K562 (cell line): Measurements from ENCODE around the gene TMEM117. TPM values are rescaled to one million over a fixed set of nuclear protein-coding genes. Genes with fewer than 3 reads are reported as not detected.

ENCODE experiments used
- ATAC-seq: fragments of 200-7000 bp; cut with Tn5 transposase; 3 replicates; pipeline ENCODE4 v1.9.1; 2020; ENCODE audit warnings: moderate library complexity
- BruUV-seq: library from RNA; stranded (reverse); fragments of 400-500 nt; replicated peaks from 2 replicates; lab custom pipeline; 2021; lab: Mats Ljungman, UMichigan
- CTCF ChIA-PET: fragments of 300-600 bp; formaldehyde crosslinking; extraction: SDS; loops from one replicate; lab custom pipeline; 2021; ENCODE audit warnings: low intra/inter-chr PET ratio; lab: Yijun Ruan, JAX
- POLR2A ChIA-PET: fragments of 300-600, 350-650 bp; sonication (Branson Sonifier 250); formaldehyde crosslinking; extraction: SDS; loops from one replicate; lab custom pipeline; 2021; ENCODE audit warnings: antibody characterized with exemption, inconsistent platforms; lab: Yijun Ruan, JAX
- DNase-seq, 4 experiments: peaks; one replicate each; pipeline versions ENCODE4 v3.0.0 to v3.0.0-alpha.2; 2011 to 2018; ENCODE audit warnings: low spot score in 3 of 4, mixed read lengths in 3 of 4; ENCODE audit errors: extremely low read depth in 1 of 4
- FAIRE-seq: peaks from 2 replicates; lab custom pipeline; 2011; peaks lifted over from hg19 to GRCh38; lab: Jason Lieb, UNC
- H2AFZ ChIP-seq: 2 replicates; pipeline ENCODE4 v1.6.0; 2011; ENCODE audit warnings: low read depth, low read length, control low read depth, inconsistent platforms
- H3K27ac ChIP-seq: fragments of 200-600 bp; 3 replicates; pipeline ENCODE4 v1.8.0; 2011; ENCODE audit warnings: low read depth, mild to moderate bottlenecking, control low read depth, inconsistent platforms, low read length, moderate library complexity, mixed read lengths; ENCODE audit errors: extremely low read depth
- H3K27me3 ChIP-seq, 2 experiments: fragments of 300-600 bp in 1 of 2; 2 replicates in 1 of 2; 3 replicates in 1 of 2; pipeline versions ENCODE4 v1.6.0 to v1.8.0; 2011; ENCODE audit warnings: inconsistent platforms in 2 of 2, low read length in 2 of 2, mild to moderate bottlenecking in 1 of 2, mixed read lengths in 1 of 2, moderate library complexity in 1 of 2; ENCODE audit not compliant: control insufficient read depth in 2 of 2, insufficient read depth in 2 of 2
- H3K36me3 ChIP-seq: fragments of 300-600 bp; 3 replicates; pipeline ENCODE4 v1.8.0; 2011; ENCODE audit warnings: mild to moderate bottlenecking, low read length, inconsistent platforms; ENCODE audit not compliant: control insufficient read depth, insufficient read depth
- H3K4me1 ChIP-seq, 2 experiments: fragments of 200-600 bp in 1 of 2; replicated peaks in 1 of 2; 2 replicates in 1 of 2; 3 replicates in 1 of 2; pipeline versions ENCODE4 v1.5.1 to v1.8.0; 2011; ENCODE audit warnings: inconsistent platforms in 2 of 2, low read length in 2 of 2, mild to moderate bottlenecking in 1 of 2, mixed read lengths in 1 of 2, moderate library complexity in 1 of 2; ENCODE audit not compliant: control insufficient read depth in 2 of 2, insufficient read depth in 2 of 2
- H3K4me2 ChIP-seq: 2 replicates; pipeline ENCODE4 v1.6.1; 2011; ENCODE audit warnings: low read length, control low read depth, inconsistent platforms, mixed read lengths; ENCODE audit not compliant: insufficient read depth
- H3K4me3 ChIP-seq: fragments of 200-600 bp; sonication (generic), shearing (Covaris generic); 2 replicates; pipeline ENCODE4 v1.5.1; 2016; ENCODE audit warnings: control low read depth, inconsistent platforms
- H3K79me2 ChIP-seq: fragments of 200-600 bp; 3 replicates; pipeline ENCODE4 v1.8.0; 2011; ENCODE audit warnings: low read length, inconsistent platforms; ENCODE audit not compliant: control insufficient read depth, insufficient read depth
- H3K9ac ChIP-seq, 2 experiments: 2 replicates each; pipeline versions ENCODE4 v1.6.0 to v1.6.1; 2011; ENCODE audit warnings: low read depth in 2 of 2, low read length in 2 of 2, control low read depth in 1 of 2, inconsistent platforms in 1 of 2, mild to moderate bottlenecking in 1 of 2, mixed read lengths in 1 of 2; ENCODE audit not compliant: insufficient read depth in 1 of 2
- H3K9me1 ChIP-seq: one replicate; pipeline ENCODE4 v1.6.0; 2011; ENCODE audit warnings: inconsistent platforms, mild to moderate bottlenecking, low read length, moderate library complexity; ENCODE audit not compliant: control insufficient read depth, insufficient read depth
- H3K9me3 ChIP-seq: replicated peaks from 2 replicates; pipeline ENCODE4 v1.5.1; 2011; ENCODE audit warnings: low read depth, low read length, inconsistent platforms; ENCODE audit not compliant: control insufficient read depth, insufficient read depth
- H4K20me1 ChIP-seq: replicated peaks from 2 replicates; pipeline ENCODE4 v1.6.1; 2011; ENCODE audit warnings: low read length, inconsistent platforms, mixed read lengths; ENCODE audit not compliant: control insufficient read depth, insufficient read depth
- MLLT1 ChIP-seq, 2 experiments: fragments of 450-650 bp; IDR thresholded peaks; 2 replicates each; pipeline ENCODE4 v1.6.1; 2016
- NCOA4 ChIP-seq: fragments of 450-650 bp; IDR thresholded peaks from 2 replicates; pipeline ENCODE4 v1.6.1; 2018; ENCODE audit warnings: mild to moderate bottlenecking; ENCODE audit not compliant: partially characterized antibody
- NFRKB ChIP-seq: fragments of 450-650 bp; IDR thresholded peaks from 2 replicates; pipeline ENCODE4 v1.6.1; 2016; ENCODE audit warnings: low read depth
- TEAD4 ChIP-seq, 2 experiments: sonication (generic) in 1 of 2; formaldehyde crosslinking in 1 of 2; IDR thresholded peaks; 2 replicates each; pipeline versions ENCODE4 v1.6.1 to v1.8.0; 2012 to 2022; ENCODE audit warnings: borderline replicate concordance in 1 of 2, inconsistent platforms in 1 of 2, low read length in 1 of 2, mild to moderate bottlenecking in 1 of 2, missing genetic modification reagents in 1 of 2
- ZNF395 ChIP-seq: fragments of 200-800 bp; sonication (Bioruptor generic); IDR thresholded peaks from 2 replicates; pipeline ENCODE4 v1.6.1; 2017; ENCODE audit warnings: missing genetic modification characterization, missing compliant biosample characterization
- WGBS: fragments of 100-300 bp; shearing (Covaris generic); methylation state at CpG from one replicate; pipeline ENCODE4 v1.1.6; 2016; ENCODE audit warnings: low coverage, mixed read lengths; ENCODE audit not compliant: insufficient coverage; ENCODE audit errors: missing lambda C conversion rate; 5-methylcytosine and 5-hydroxymethylcytosine counted together
- in situ Hi-C: fragments of 300-500 bp; cut with MboI; formaldehyde crosslinking; loops from 4 replicates; pipeline ENCODE4 v1.15.0; 2018; ENCODE audit warnings: inconsistent platforms, mixed read lengths
- intact Hi-C: fragments of 100-400 bp; cut with micrococcal nuclease; formaldehyde crosslinking; loops from 2 replicates; pipeline ENCODE4 v1.14.2; 2022
- polyA plus RNA-seq, 8 experiments: library from polyadenylated mRNA; depleted of rRNA in 4 of 8; stranded (reverse) in 5 of 8; unstranded in 3 of 8; fragments of >200 nt; fragmentation: Nextera tagmentation in 2 of 8; fragmentation: Illumina TruSeq in 1 of 8; extraction: Ambion mirVana in 2 of 8; extraction: Trizol in 1 of 8; gene quantifications; 2 replicates each; pipeline versions ENCODE4 v1.2.1 to v1.2.3, GENCODE V29; 2011 to 2014; ENCODE audit warnings: inconsistent platforms in 1 of 8, missing spikeins in 1 of 8
- total RNA-seq, 7 experiments: library from RNA; depleted of rRNA in 6 of 7; stranded (reverse); fragments of >200 nt in 6 of 7; fragmentation: Illumina TruSeq in 2 of 7; extraction: Trizol in 2 of 7; gene quantifications; 2 replicates each; pipeline versions ENCODE4 v1.2.1 to v1.2.3, GENCODE V29; 2011 to 2021; ENCODE audit warnings: low replicate concordance in 1 of 7

The TMEM117 gene
- total and polyA plus RNA-seq, 9 of the 15 experiments (the other 6 are each of a cell fraction or from before 2014, with no cell fraction given): 0.31 to 2.8 (median 1.0) TPM

DNA sequence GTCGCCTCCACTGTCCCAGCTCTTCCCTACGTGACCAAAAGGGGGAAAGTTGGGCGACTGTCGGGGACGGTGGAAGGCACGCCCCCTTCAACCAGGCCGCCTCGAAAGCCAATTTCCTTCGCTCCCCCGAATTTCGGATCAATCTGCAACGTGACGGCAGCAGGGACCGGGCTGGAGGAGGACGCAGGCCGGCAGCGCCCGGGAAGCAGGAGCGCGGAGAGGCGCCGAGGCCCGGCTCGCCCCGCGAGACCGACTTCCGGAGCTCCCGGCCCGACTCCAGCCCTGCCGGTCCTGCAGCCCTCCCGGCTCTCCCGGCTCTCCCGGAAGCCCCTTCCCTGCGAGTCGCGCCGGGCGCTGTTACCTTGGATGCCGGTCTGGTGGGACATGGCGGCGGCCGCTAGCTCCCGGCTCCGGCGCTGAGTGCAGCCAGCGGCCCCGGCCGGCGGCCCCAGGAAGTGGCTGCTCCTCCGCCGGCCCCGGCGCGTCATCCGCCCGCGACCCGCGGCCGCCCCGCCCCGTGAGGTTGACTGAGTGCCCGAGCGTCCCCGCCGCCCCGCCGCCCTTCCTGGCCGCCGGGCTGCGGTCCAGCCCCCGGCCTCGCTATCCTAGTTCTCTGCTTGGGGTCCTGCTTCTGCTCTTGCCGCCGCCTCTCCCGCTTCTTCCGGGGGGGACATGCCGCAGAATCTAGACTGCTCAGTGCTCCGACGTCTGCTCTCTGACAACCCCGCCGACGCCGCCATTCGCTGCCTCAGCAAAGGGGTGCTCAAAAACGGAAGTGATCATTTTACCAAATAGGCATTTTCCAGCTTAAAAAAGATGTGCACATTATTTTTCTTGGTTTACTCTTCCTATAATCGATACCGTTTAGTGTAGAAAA is 29.8 kb upstream of the TMEM117 start, which contains the start of gene TWF1 (continued):
- TF ChIP-seq NCOA4: no peak

DNA sequence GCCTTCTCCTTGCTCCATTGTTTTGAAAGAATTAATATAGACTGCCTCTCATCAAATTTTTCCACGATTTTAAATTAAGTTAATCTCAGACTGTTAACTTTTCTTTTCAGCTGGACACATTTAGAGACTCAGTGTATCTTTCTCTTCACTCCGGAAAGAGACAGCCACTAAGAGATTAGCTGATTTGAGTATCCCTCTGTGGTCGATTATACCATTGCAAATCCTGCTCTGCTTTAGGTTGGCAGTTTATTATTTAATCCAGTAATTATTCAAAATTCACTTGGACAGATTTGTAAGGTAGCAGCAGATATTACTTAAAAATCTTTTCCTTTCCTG is 29.2 kb upstream of the TMEM117 start:
- ATAC-seq: no peak
- Histone ChIP-seq H3K27me3 (no peaks in the 10 kb centered on the region; a peak in 1 of 5 replicates), H3K27ac (peak overlapping the region; percentile 92), H3K79me2 (peaks cover 40% of the 10 kb centered on the region), H3K9me1 (no peaks in the 10 kb centered on the region), H2AFZ (peak overlapping the region; percentile 95), H3K9me3 (no peaks in the 10 kb centered on the region), H3K4me1 (peaks cover 0 to 2% of the 10 kb centered on the region in 2 experiments; a peak in 1 of 5 replicates), H3K9ac (peak overlapping the region in 1 of 2 experiments; percentile 89; a peak in 3 of 4 replicates), H3K4me2 (peak overlapping the region; percentile 90), H3K36me3 (peaks cover 26% of the 10 kb centered on the region), H3K4me3 (peak overlapping the region; percentile 92), H4K20me1 (no peaks in the 10 kb centered on the region)
- TSS peak; percentile 81 for BruUV-seq
- POLR2A ChIA-PET: interaction anchor here (1.4 to 2.6 kb wide), 4 partner anchors 9 to 17 kb away, joined by 4 to 12 read pairs (median 6); no protein-coding TSS in a partner anchor
- 0 out of 4 replicates have a peak, but pooled peaks of 1 of the 2 experiments have one; percentile 11 for TF ChIP-seq MLLT1 (IDR thresholded peaks at IDR 0.05)
- peak; percentile 4; the same call in 1 of the 2 replicates for TF ChIP-seq NFRKB
- TF ChIP-seq TEAD4 (IDR thresholded peaks at IDR 0.05; ENCODE audit: low read length): no peak
- TF ChIP-seq TEAD4 (CRISPR knock-in tag; IDR thresholded peaks at IDR 0.05; ENCODE audit: borderline replicate concordance): no peak
- TF ChIP-seq ZNF395 (CRISPR knock-in tag): 0 out of 2 replicates have a peak, but pooled peaks have one; percentile 5
- CTCF ChIA-PET: no interaction called here
- WGBS: 0% methylated on average over 3 of the region's 3 CpGs
- intact Hi-C loops (loop anchor here (5.0 kb wide), 1 partner anchor 49 kb away; the partner anchor contains the start of genes IRAK4 and PUS7L), in situ Hi-C loops (no loop called here)
- peak; percentile 69 for FAIRE-seq
- no peak for DNase-seq
